ENCODE data around the gene RABGEF1. TPM values are rescaled to one million over a fixed set of nuclear protein-coding genes. Genes with fewer than 3 reads are reported as not detected.
A peak's percentile ranks its signal among the peaks of the same experiment; 100 is the strongest.

The RABGEF1 gene
- polyA plus RNA-seq, 3 donors, result 13.6 to 17.3 (median 17.1) TPM

DNA sequence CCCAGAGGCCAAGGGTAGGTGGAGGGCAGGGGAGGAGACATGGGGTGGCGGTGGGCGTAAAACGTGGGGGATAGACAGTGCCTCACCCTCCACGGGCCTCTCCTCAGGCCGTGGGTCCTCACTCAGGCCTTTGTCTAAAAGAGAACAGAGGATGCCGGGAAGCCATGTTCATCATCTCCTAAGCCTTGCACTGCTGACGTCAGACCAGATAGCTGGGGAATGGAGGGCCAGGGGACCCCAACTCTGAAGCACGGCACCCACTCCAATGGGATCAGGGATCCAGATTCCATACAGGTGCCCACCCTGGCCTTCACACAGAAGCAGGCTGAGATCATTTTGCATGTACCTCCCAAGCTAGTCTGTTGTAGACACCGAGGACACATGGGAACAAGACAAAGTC lies 97.1 kb downstream of the RABGEF1 start:
- Mint-ChIP-seq H3K4me1 (peaks cover 2% of the 10 kb centered on the region), H3K27ac (peak overlapping the region in 2 of 7 donors; percentile 35 to 58), H3K27me3 (ENCODE audit: low read depth in 3 of 3) (peaks cover 0 to 5% (median 4%) of the 10 kb centered on the region in 3 donors), H3K9me3 (peaks cover 0 to 13% (median 9%) of the 10 kb centered on the region in 7 donors), H3K4me3 (no peak overlapping the region), H3K36me3 (no peaks in the 10 kb centered on the region)
- Histone ChIP-seq H4K20me1 (ENCODE audit: insufficient read depth, low read length) (no peaks in the 10 kb centered on the region), H3K4me2 (replicated peaks; ENCODE audit: extremely low read depth, low read length, poor library complexity, severe bottlenecking) (no peak overlapping the region), H3K36me3 (replicated peaks in 1 of 2; ENCODE audit: control insufficient read depth in 1 of 2, insufficient read depth in 2 of 2, low read length in 2 of 2) (no peaks in the 10 kb centered on the region), H2AFZ (ENCODE audit: insufficient read depth, low read depth, low read length, poor library complexity, severe bottlenecking) (no peak overlapping the region), H3K27ac (ENCODE audit: low read depth in 1 of 2, low read length in 2 of 2) (no peak overlapping the region), H3K4me1 (ENCODE audit: control insufficient read depth in 1 of 2, insufficient read depth in 2 of 2, low read length in 2 of 2) (no peaks in the 10 kb centered on the region), H3K9me3 (replicated peaks in 1 of 2; ENCODE audit: control insufficient read depth in 1 of 2, insufficient read depth in 1 of 2, low read length in 2 of 2) (peaks cover 5 to 8% of the 10 kb centered on the region in 2 donors), H3K79me2 (ENCODE audit: insufficient read depth, low read length) (no peaks in the 10 kb centered on the region), H3K27me3 (ENCODE audit: control insufficient read depth in 2 of 2, insufficient read depth in 2 of 2, low read length in 2 of 2) (no peaks in the 10 kb centered on the region), H3K9ac (ENCODE audit: insufficient read depth, low read length, poor library complexity, severe bottlenecking) (no peak overlapping the region), H3K4me3 (replicated peaks in 1 of 3; ENCODE audit: low read depth in 2 of 3, low read length in 3 of 3) (no peak overlapping the region)
- 90% methylated on average over 5 of the region's 9 CpGs for WGBS (ENCODE audit: insufficient coverage)
- intact Hi-C loops (cut with micrococcal nuclease), result no loop called here
- no peak for DNase-seq
- TF ChIP-seq, protein P1, sequence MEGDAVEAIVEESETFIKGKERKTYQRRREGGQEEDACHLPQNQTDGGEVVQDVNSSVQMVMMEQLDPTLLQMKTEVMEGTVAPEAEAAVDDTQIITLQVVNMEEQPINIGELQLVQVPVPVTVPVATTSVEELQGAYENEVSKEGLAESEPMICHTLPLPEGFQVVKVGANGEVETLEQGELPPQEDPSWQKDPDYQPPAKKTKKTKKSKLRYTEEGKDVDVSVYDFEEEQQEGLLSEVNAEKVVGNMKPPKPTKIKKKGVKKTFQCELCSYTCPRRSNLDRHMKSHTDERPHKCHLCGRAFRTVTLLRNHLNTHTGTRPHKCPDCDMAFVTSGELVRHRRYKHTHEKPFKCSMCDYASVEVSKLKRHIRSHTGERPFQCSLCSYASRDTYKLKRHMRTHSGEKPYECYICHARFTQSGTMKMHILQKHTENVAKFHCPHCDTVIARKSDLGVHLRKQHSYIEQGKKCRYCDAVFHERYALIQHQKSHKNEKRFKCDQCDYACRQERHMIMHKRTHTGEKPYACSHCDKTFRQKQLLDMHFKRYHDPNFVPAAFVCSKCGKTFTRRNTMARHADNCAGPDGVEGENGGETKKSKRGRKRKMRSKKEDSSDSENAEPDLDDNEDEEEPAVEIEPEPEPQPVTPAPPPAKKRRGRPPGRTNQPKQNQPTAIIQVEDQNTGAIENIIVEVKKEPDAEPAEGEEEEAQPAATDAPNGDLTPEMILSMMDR (IDR thresholded peaks at IDR 0.05), result no peak

DNA sequence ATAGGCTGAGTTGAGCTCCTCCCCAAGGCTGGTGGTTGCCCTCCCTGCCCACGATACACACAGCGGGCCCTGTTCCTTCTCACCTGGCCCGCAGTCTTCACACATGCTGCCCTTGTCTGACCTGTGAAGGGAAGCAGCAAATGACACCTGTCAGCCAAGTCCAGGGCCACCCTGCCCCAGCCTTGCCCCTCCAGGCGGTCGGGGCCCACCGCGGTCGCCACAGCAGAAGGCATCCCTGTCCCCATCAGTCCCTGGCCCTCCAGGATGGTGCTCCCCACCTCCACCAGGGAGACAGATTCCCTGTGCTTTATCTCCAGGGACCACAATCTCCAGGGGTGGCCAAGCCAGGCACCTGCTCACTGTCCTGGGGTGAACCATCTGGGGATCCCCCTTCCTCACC lies 99.3 kb downstream of the RABGEF1 start:
- Mint-ChIP-seq H3K36me3 (no peaks in the 10 kb centered on the region), H3K9me3 (peaks cover 0 to 13% (median 9%) of the 10 kb centered on the region in 7 donors), H3K4me1 (peaks cover 17% of the 10 kb centered on the region), H3K27ac (peak overlapping the region in 3 of 7 donors; percentile 10 to 37 (median 34)), H3K27me3 (ENCODE audit: low read depth in 3 of 3) (peaks cover 0 to 4% (median 2%) of the 10 kb centered on the region in 3 donors), H3K4me3 (no peak overlapping the region)
- peaks cover 13 to 14% of the 10 kb centered on the region in 2 donors for H3K4me1 ChIP-seq (ENCODE audit: control insufficient read depth in 1 of 2, insufficient read depth in 2 of 2, low read length in 2 of 2)
- TF ChIP-seq, protein P1 (IDR thresholded peaks at IDR 0.05), result no peak
- H3K27me3 ChIP-seq (ENCODE audit: control insufficient read depth in 2 of 2, insufficient read depth in 2 of 2, low read length in 2 of 2), result no peaks in the 10 kb centered on the region
- 95% methylated on average over 8 of the region's 8 CpGs for WGBS (ENCODE audit: insufficient coverage)
- H3K36me3 ChIP-seq (replicated peaks in 1 of 2; ENCODE audit: control insufficient read depth in 1 of 2, insufficient read depth in 2 of 2, low read length in 2 of 2), result no peaks in the 10 kb centered on the region
- H3K4me2 ChIP-seq (replicated peaks; ENCODE audit: extremely low read depth, low read length, poor library complexity, severe bottlenecking), result no peak overlapping the region
- no peaks in the 10 kb centered on the region for H4K20me1 ChIP-seq (ENCODE audit: insufficient read depth, low read length)
- no peaks in the 10 kb centered on the region for H3K79me2 ChIP-seq (ENCODE audit: insufficient read depth, low read length)
- H3K9me3 ChIP-seq (replicated peaks in 1 of 2; ENCODE audit: control insufficient read depth in 1 of 2, insufficient read depth in 1 of 2, low read length in 2 of 2), result peaks cover 5 to 8% of the 10 kb centered on the region in 2 donors
- H3K4me3 ChIP-seq (replicated peaks in 1 of 3; ENCODE audit: low read depth in 2 of 3, low read length in 3 of 3), result no peak overlapping the region
- H2AFZ ChIP-seq (ENCODE audit: insufficient read depth, low read depth, low read length, poor library complexity, severe bottlenecking), result no peak overlapping the region
- H3K9ac ChIP-seq (ENCODE audit: insufficient read depth, low read length, poor library complexity, severe bottlenecking), result no peak overlapping the region
- no peak for DNase-seq
- intact Hi-C loops (cut with micrococcal nuclease), result loop anchor here (5.0 kb wide), 3 partner anchors 82 to 157 kb away; partner anchors contain the start of genes RABGEF1 (in 1 of the 2), SBDS (in 1 of the 2), TMEM248 (in 1 of the 2) and TYW1 (in 1 of the 2)
- H3K27ac ChIP-seq (ENCODE audit: low read depth in 1 of 2, low read length in 2 of 2), result no peak overlapping the region
